Subcutaneous abdominal adipose tissue (tissue), 5 donors: ENCODE data around the gene PHYKPL.
"Not testable (repeated sequence)": the region's sequence is repeated elsewhere in the genome, so short reads cannot be mapped to it uniquely, and the experiment has no call there.

ENCODE experiments used
- H3K27ac ChIP-seq: one replicate; pipeline ENCODE4 v1.7.0; 2013; ENCODE audit warnings: low read depth, mild to moderate bottlenecking, inconsistent platforms, low read length, moderate library complexity
- H3K27me3 ChIP-seq, 5 donors: one replicate each; pipeline ENCODE4 v1.7.0; 2013; ENCODE audit warnings: low read length in 5 of 5, inconsistent platforms in 1 of 5; ENCODE audit not compliant: control insufficient read depth in 5 of 5, insufficient read depth in 4 of 5
- H3K36me3 ChIP-seq, 5 donors: one replicate each; pipeline ENCODE4 v1.7.0; 2013; ENCODE audit warnings: low read length in 5 of 5; ENCODE audit not compliant: control insufficient read depth in 5 of 5, insufficient read depth in 5 of 5
- H3K4me1 ChIP-seq, 5 donors: one replicate each; pipeline ENCODE4 v1.7.0; 2013; ENCODE audit warnings: low read length in 5 of 5, mild to moderate bottlenecking in 3 of 5, moderate library complexity in 1 of 5; ENCODE audit not compliant: control insufficient read depth in 5 of 5, insufficient read depth in 5 of 5
- H3K4me3 ChIP-seq, 5 donors: one replicate each; pipeline ENCODE4 v1.7.0; 2013; ENCODE audit warnings: low read length in 5 of 5, low read depth in 1 of 5
- H3K9ac ChIP-seq, 5 donors: one replicate each; pipeline ENCODE4 v1.7.0; 2013; ENCODE audit warnings: low read length in 5 of 5, mild to moderate bottlenecking in 4 of 5, moderate library complexity in 3 of 5
- H3K9me3 ChIP-seq, 5 donors: one replicate each; pipeline ENCODE4 v1.7.0; 2013; ENCODE audit warnings: low read length in 5 of 5; ENCODE audit not compliant: control insufficient read depth in 5 of 5
- donor health status: healthy.
- donor health status: healthy.
- donor health status: healthy.
- donor health status: healthy.
- donor health status: healthy.

The PHYKPL gene

DNA sequence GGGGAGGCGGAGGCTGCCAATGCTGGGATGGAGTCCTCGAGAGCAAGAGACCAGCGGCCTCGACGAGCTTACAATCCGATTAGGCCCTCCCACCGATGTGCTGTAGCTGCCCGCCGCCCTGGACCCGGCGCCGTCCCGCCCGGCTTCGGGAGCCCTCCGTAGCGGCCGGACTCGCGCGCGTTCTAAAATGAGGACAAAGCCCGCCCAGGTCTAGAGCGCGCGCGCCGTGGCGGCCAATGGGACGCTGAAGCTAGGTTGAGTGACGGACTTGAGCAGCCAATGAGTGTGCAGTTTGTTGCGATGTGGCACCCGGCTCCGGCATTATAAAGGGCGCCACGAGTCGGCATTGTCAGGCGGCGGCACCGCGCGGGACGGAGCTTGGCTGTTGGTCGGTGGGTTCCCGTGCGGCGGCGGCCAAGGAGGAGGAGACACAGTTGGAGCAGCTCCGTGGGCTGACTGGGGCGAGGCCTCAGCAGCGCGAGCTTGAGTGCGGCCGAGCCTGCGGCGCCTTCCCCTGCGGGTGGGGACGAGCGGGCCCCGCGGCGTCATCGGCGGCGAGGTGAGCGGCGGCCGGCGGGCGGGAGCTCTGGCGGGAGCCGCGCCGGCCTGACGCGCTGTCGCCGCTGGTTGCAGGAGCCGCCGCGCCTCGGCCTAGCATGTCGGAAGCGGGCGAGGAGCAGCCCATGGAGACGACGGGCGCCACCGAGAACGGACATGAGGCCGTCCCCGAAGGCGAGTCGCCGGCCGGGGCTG, 28.2 kb downstream of the PHYKPL start, which contains the start of gene HNRNPAB:
TSS of gene HNRNPAB (plus strand) at position 352 of the 753 bp plus-strand sequence. CDS start at position 657, 305 bp downstream.
- Histone ChIP-seq H3K9ac (peak within 1 kb of the TSS in 4 of 5 donors; percentile 87 to 94 (median 88)), H3K9me3 (no peaks in the 10 kb centered on the region), H3K36me3 (peaks cover 4 to 35% (median 32%) of the 10 kb centered on the region in 5 donors), H3K27ac (peak within 1 kb of the TSS; percentile 59), H3K4me3 (peak within 1 kb of the TSS; percentile 69 to 98 (median 87)), H3K4me1 (peaks cover 4 to 32% (median 24%) of the 10 kb centered on the region in 5 donors), H3K27me3 (no peaks in the 10 kb centered on the region)

DNA sequence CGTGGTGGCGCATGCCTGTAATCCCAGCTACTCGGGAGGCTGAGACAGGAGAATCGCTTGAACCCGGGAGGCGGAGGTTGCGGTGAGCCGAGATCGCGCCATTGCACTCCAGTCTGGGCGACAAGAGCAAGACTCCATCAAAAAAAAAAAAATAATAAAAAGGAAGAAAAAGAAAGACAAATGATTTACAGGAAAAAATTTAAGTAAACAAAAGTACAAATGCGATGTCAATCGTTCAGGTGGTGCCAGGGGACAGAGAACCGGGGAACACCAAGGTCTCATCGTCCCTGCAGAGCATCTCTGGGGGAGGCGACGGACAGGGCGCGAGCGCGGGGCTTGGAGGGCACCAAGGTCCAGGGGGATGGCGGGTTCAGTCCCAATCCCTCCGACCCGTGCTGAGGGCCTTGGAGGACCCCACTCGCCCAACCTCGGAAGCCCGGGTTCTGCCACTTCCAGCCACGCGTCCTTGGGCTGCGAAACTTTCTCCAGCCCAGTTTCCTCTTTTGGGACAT, 28.9 kb downstream of the PHYKPL start:
- Histone ChIP-seq H3K36me3 (peaks cover 4 to 29% (median 26%) of the 10 kb centered on the region in 5 donors), H3K9ac (peak overlapping the region in 4 of 5 donors; percentile 73 to 89 (median 82)), H3K4me1 (peaks cover 4 to 32% (median 24%) of the 10 kb centered on the region in 5 donors), H3K4me3 (peak overlapping the region; percentile 69 to 90 (median 76)), H3K9me3 (no peaks in the 10 kb centered on the region), H3K27me3 (no peaks in the 10 kb centered on the region), H3K27ac (peak overlapping the region; percentile 59)

GRCh38 chr5:178202541-178202940, 30.1 kb downstream of the PHYKPL start:
- no peak overlapping the region for H3K27ac ChIP-seq
- no peaks in the 10 kb centered on the region for H3K9me3 ChIP-seq
- H3K9ac ChIP-seq = no peak overlapping the region
- no peaks in the 10 kb centered on the region for H3K27me3 ChIP-seq
- H3K36me3 ChIP-seq = peaks cover 0 to 17% (median 14%) of the 10 kb centered on the region in 5 donors
- peaks cover 4 to 28% (median 24%) of the 10 kb centered on the region in 5 donors for H3K4me1 ChIP-seq
- H3K4me3 ChIP-seq = no peak overlapping the region

DNA sequence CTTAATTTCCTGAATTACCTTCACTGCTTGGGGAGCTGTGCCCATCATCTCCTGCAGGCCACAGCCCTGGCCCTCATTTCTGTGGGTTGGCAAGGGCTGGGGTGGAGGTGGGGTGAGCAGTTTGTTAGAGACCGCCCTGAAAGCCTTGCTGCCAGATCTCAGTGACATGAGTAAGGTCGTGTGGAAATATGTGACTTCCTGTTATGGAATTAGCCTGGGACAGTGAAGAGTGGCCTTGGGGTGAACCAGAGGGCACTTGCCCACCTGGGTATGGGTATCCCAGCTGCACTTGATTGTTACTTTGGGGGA, 30.7 kb downstream of the PHYKPL start:
- no peaks in the 10 kb centered on the region for H3K9me3 ChIP-seq
- no peak overlapping the region for H3K27ac ChIP-seq
- peaks cover 4 to 22% (median 21%) of the 10 kb centered on the region in 5 donors for H3K4me1 ChIP-seq
- H3K27me3 ChIP-seq = no peaks in the 10 kb centered on the region
- no peak overlapping the region for H3K4me3 ChIP-seq
- H3K9ac ChIP-seq = peak overlapping the region in 1 of 5 donors; percentile 37
- peaks cover 0 to 10% (median 8%) of the 10 kb centered on the region in 5 donors for H3K36me3 ChIP-seq

DNA sequence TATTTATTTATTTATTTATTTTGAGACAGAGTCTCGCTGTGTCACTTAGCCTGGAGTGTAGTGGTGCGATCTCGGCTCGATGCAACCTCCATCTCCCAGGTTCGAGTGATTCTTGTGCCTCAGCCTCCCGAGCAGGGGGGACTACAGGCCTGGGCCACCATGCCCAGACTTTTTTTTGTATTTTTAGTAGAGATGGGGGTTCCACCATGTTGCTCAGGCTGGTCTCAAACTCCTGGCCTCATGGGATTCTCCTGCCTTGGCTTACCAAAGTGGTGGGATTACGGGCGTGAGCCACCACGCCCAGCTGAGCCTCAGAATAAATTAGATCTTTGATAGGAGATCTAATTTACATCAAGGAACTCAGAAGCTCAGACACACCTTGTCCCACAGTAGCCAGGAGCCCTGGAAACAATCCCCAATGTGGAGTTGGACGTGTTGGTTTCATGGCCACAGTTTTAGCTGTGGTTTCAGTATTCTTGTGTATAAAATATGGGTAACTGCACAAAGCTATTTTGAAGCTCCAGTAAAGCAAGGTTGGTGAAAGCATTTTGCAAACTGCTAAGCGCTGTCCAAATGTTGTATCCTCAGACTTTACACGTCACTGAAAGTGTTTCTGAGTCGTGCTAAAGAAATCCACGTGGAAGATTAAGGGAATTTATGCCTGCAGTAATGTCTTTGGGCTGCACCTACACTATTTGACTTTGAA, 31.2 kb downstream of the PHYKPL start:
- peaks cover 4 to 17% (median 15%) of the 10 kb centered on the region in 5 donors for H3K4me1 ChIP-seq
- no peak overlapping the region for H3K4me3 ChIP-seq
- H3K27ac ChIP-seq = no peak overlapping the region
- H3K36me3 ChIP-seq = peaks cover 0 to 5% (median 3%) of the 10 kb centered on the region in 5 donors
- H3K9me3 ChIP-seq = no peaks in the 10 kb centered on the region
- H3K27me3 ChIP-seq = no peaks in the 10 kb centered on the region
- H3K9ac ChIP-seq = peak overlapping the region in 1 of 5 donors; percentile 37

DNA sequence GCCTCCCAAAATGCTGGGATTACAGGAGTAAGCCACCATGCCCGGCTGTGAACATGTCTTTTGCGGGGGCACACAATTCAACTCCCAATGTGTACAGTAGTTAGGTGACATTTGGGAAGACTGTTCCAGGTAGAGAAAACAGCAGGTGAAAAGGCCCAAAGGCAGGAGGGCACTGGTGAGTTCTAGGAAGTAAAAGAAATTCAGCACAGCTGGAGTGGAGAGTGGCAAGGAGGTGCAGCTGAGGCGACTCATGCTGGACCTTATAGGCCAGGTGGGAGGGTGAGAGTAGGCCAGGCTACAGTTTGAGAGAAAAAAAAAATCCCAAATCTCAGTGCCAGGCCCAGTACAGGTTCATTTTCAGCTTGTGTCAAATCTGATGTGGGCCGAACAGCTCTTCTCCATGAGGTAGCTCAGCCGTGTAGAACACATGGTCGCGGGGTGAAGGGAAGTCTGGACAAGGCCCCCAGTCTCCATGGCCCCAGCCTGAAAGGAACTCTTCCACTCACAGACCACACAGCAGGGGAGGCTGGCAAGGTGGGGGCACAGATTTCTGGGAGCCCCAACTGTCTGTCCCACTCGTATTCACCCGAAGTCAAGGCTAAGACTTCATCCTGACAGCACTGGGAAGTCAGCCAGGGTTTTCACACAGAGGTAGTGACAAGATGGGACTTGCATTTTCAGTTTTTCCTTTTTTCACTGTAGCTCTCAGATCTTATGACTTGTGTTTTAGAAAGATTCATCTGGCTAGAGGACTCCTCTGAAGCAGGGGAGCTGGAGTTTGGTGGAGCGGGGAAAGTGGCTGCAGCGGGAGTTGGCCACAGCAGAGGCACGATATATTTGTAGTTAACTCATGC, 32.8 kb downstream of the PHYKPL start:
- H3K9me3 ChIP-seq = no peaks in the 10 kb centered on the region
- no peak overlapping the region for H3K4me3 ChIP-seq
- H3K27me3 ChIP-seq = peaks cover 0 to under 1% (median 0%) of the 10 kb centered on the region in 5 donors
- H3K9ac ChIP-seq = no peak overlapping the region
- H3K27ac ChIP-seq = no peak overlapping the region
- H3K4me1 ChIP-seq = peaks cover 0 to 6% (median 5%) of the 10 kb centered on the region in 5 donors
- H3K36me3 ChIP-seq = no peaks in the 10 kb centered on the region

- Histone ChIP-seq H3K4me1 (peaks cover 0 to 2% (median under 1%) of the 10 kb centered on the region in 5 donors), H3K27me3 (peaks cover 3 to 10% (median 6%) of the 10 kb centered on the region in 5 donors), H3K9me3 (no peaks in the 10 kb centered on the region), H3K36me3 (no peaks in the 10 kb centered on the region), H3K9ac (no peak overlapping the region), H3K4me3 (no peak overlapping the region), H3K27ac (no peak overlapping the region)
Measured at GRCh38 chr5:178198706-178199105, 33.9 kb downstream of the PHYKPL start.

- H3K27ac ChIP-seq, H3K36me3 ChIP-seq, H3K9ac ChIP-seq, H3K9me3 ChIP-seq, H3K4me1 ChIP-seq, H3K4me3 ChIP-seq: not testable (repeated sequence)
- peaks cover 6 to 14% (median 7%) of the 10 kb centered on the region in 5 donors for H3K27me3 ChIP-seq
Measured at GRCh38 chr5:178198151-178198550, 34.5 kb downstream of the PHYKPL start.

DNA sequence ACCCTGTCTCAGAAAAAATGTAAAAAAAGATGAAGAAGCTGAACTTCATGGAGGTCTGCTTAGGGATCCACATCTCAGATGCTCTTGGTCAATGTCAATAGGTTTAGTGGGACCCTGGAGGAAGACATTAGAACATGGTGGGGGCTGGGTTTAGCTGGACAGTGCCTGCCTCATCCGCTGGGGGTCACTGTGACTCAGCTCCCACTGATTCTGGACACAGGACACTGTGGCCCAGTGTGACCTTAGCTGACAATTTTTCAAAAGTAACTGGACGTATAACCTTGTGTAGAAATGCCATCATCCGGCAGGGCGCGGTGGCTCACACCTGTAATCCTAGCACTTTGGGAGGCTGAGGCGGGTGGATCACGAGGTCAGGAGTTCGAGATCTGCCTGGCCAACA, 35.6 kb downstream of the PHYKPL start:
- Histone ChIP-seq H3K4me1 (no peaks in the 10 kb centered on the region), H3K9me3 (no peaks in the 10 kb centered on the region), H3K9ac (no peak overlapping the region), H3K27me3 (peaks cover 6 to 17% (median 8%) of the 10 kb centered on the region in 5 donors), H3K4me3 (no peak overlapping the region), H3K27ac (no peak overlapping the region), H3K36me3 (no peaks in the 10 kb centered on the region)
